Activated CD4-positive, alpha-beta memory T cell treated with anti-CD3 and anti-CD28 coated beads for 36 hours (primary cell): ENCODE results near the gene RPTOR. TPM values are rescaled to one million over a fixed set of nuclear protein-coding genes. Genes with fewer than 3 reads are reported as not detected.

Source experiments
- CTCF ChIA-PET: fragments of 350-600 bp; sonication (Branson Sonifier 250); formaldehyde crosslinking; loops from one replicate; lab custom pipeline; 2021; ENCODE audit warnings: antibody characterized with exemption, inconsistent platforms; lab: Charles Lee
- POLR2A ChIA-PET: fragments of 350-600 bp; sonication (Branson Sonifier 250); formaldehyde crosslinking; loops from one replicate; lab custom pipeline; 2021; ENCODE audit warnings: antibody characterized with exemption; lab: Charles Lee
- DNase-seq: peaks from one replicate; pipeline ENCODE4 v3.0.0-alpha.2; 2020
- H3K27ac Mint-ChIP-seq: one replicate; pipeline ENCODE4 v1.8.0; 2021; ENCODE audit warnings: mixed read lengths
- H3K27me3 Mint-ChIP-seq: one replicate; pipeline ENCODE4 v1.8.0; 2021; ENCODE audit warnings: mixed read lengths
- H3K36me3 Mint-ChIP-seq: one replicate; pipeline ENCODE4 v1.8.0; 2021; ENCODE audit warnings: mixed read lengths
- H3K4me1 Mint-ChIP-seq: one replicate; pipeline ENCODE4 v1.8.0; 2021; ENCODE audit warnings: low read depth, mixed read lengths
- H3K4me3 Mint-ChIP-seq: one replicate; pipeline ENCODE4 v1.8.0; 2021; ENCODE audit warnings: mild to moderate bottlenecking, mixed read lengths
- H3K9me3 Mint-ChIP-seq: one replicate; pipeline ENCODE4 v1.8.0; 2021; ENCODE audit warnings: mixed read lengths
- intact Hi-C: fragments of 100-400 bp; cut with micrococcal nuclease; formaldehyde crosslinking; loops from one replicate; pipeline ENCODE4 v1.15.1; 2023
- total RNA-seq, 2 experiments: library from RNA; stranded (reverse); gene quantifications; one replicate each; pipeline ENCODE4 v1.2.3, GENCODE V29; 2021

Gene RPTOR
- total RNA-seq, 2 experiments from 2014 or later: 41.5 to 47.9 TPM

DNA sequence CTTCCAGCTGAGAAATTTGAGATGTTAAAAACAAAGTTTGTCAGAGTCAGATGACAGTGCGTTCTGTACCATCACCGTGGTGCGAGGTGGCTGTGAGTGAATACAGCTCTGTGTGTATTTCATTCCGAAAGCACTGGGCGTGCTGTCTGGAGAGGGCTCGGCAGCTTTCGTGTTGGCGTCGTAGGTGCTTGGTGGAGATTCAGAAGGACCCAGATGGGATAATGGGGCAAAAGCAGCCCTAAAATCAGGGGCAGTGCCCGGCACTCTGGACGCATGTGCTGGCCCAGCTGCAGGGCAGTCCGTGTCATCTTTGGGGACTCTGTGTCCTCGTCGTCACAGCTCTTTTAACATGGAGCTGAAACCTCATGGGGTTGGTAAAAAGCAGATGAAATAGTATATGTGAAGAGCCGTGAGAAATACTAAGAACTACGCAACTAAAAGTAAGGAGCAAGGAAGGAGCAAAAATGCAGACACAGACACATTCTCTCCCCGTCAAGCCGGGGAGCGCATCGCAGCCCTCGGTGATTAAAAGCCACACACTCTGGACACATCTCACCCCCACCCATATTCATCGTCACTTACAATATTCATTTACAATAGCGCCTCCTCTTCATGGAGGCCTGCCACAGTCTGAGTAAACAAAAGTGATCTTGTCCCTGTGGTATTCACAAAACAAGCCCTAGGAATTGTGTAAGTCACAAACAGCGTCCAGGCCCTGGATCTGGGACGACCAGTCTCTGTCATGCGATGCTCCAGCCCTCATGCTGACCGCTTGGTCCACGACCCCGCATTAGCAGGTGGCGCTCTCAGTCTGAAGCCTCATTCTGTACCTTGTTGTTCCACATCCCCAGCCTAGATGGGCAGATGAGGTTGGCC lies 206.7 kb downstream of the RPTOR start:
- Mint-ChIP-seq H3K4me1 (peaks cover 12% of the 10 kb centered on the region), H3K36me3 (peaks cover 22% of the 10 kb centered on the region), H3K27me3 (no peaks in the 10 kb centered on the region), H3K4me3 (no peak overlapping the region), H3K27ac (no peak overlapping the region), H3K9me3 (no peaks in the 10 kb centered on the region)
- intact Hi-C loops: no loop called here
- ChIA-PET CTCF (interaction anchor here (1.1 kb wide), 1 partner anchor 13 kb away, joined by 3 read pairs; no protein-coding TSS in a partner anchor), POLR2A (no interaction called here)
- DNase-seq: no peak

DNA sequence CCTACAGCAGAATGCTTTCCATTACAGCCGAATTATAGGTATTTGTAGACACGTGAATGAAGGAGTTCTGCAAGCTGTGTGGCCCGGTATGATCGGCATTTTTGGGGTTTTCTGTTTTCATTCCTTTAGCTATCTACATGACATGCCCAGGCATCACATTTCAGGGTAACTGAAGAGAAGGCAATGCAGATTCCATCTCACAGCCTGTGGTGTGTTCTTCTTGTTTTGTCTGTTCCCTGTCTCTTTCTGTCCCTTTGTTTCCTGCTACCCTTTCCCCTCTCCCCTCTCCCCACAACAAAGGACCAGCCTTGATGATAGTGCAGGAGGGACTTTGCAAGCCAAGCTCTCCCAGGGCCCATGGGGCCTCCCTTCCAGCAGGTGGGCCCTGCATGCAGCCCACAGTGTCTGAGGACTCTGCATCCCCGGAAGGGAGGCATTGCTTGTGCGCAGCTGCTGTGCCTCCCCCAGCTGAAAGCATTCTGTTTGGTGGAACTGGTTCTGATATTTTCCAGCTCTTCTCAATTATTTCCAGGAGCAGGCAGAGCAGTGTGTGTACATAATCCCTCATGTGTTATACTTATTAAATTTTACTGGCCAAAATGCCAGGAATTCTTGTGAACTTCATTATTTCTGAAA lies 207.4 kb downstream of the RPTOR start:
- peaks cover 28% of the 10 kb centered on the region for H3K36me3 Mint-ChIP-seq
- H3K27me3 Mint-ChIP-seq: no peaks in the 10 kb centered on the region
- DNase-seq: no peak
- intact Hi-C loops: no loop called here
- ChIA-PET CTCF (no interaction called here), POLR2A (no interaction called here)
- H3K27ac Mint-ChIP-seq: no peak overlapping the region
- no peaks in the 10 kb centered on the region for H3K9me3 Mint-ChIP-seq
- H3K4me1 Mint-ChIP-seq: peaks cover 9% of the 10 kb centered on the region
- H3K4me3 Mint-ChIP-seq: no peak overlapping the region

DNA sequence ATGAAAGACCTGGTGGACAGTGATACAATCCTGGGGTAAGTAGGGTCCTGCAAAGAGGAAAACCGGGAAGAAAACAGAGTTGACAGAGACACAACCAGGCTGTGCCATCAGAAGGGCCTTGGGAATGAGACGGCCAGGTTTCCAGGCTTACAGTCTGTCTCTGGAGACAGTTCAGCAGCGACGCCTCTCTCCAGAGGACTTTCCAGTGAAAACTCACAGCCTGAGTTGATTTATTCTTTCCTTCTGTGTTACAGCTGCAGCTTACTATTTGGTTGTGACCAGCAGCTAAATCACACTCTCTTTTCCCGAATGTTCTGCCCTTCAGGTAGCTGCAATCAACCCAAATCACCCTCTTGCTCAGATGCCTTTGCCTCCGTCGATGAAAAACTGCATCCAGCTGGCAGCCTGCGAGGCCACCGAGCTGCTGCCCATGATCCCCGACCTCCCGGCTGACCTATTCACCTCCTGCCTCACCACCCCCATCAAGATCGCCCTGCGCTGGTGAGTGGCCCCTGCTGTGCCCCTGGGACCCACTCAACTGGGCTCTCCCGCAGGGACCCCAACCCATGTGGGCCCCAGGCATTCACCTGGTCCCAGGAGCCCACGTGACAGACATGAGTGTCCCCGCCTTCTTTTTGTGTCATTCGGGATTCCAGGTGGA lies 209.2 kb downstream of the RPTOR start:
- ChIA-PET CTCF (no interaction called here), POLR2A (no interaction called here)
- peaks cover 27% of the 10 kb centered on the region for H3K36me3 Mint-ChIP-seq
- H3K27ac Mint-ChIP-seq: no peak overlapping the region
- H3K4me3 Mint-ChIP-seq: no peak overlapping the region
- H3K4me1 Mint-ChIP-seq: peaks cover 21% of the 10 kb centered on the region
- intact Hi-C loops: no loop called here
- no peaks in the 10 kb centered on the region for H3K9me3 Mint-ChIP-seq
- DNase-seq: no peak
- no peaks in the 10 kb centered on the region for H3K27me3 Mint-ChIP-seq

DNA sequence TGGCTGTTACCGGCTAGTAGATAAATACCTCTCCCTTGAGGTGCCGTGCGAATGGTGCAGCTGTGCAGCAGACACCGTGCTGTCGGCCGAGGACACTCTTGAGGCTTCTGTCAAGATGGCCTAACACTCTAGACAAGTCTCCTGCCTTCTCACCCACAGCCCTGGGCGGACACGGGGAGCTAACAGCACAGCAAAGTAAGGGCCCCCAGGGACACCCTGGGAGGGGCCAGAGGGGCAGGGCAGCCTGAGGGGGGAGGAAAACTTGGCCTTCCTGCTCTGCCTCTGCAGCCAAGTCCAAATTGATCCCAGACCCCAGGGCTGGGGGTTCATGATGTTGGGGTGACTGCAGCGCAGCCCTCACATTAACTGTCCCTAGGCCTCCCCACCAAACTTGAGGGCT lies 210.2 kb downstream of the RPTOR start:
- Mint-ChIP-seq H3K4me1 (peaks cover 31% of the 10 kb centered on the region), H3K27me3 (no peaks in the 10 kb centered on the region), H3K27ac (no peak overlapping the region), H3K4me3 (no peak overlapping the region), H3K9me3 (no peaks in the 10 kb centered on the region), H3K36me3 (peaks cover 27% of the 10 kb centered on the region)
- DNase-seq: no peak
- ChIA-PET POLR2A (no interaction called here), CTCF (no interaction called here)
- intact Hi-C loops: no loop called here

DNA sequence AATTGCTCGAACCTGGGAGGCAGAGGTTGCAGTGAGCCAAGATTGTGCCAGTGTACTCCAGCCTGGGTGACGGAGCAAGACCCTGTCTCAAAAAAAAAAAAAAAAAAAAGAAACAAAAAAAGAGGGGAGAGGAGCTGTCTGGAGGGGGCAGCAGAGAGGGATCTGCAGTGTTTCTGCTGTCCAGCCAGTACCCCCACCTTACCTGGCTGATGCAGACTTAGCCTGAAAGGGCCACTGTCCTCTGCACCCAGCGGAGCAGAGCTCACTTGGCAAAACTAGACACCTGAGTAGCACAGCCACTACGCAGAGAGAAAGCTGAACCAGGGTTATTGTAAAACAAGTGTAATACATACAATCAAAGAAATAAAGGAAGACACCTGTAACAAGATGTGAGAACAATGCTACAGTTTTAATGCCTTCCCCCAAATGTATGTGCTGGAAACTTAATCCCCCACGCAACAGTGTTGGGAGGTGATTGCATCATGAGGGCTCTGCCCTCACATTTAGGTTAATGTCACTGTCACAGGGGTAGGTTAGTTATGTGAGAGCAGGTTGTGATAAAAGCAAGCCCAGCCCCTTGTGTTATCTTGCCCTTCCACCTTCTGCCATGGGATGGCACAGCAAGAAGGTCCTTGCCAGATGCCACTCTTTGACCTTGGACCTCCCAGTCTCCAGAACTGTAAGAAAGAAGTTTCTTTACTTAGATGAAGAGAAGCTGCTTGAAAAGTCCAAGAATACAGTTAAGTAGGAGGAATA lies 211.2 kb downstream of the RPTOR start:
- CTCF ChIA-PET: interaction anchor here (0.8 kb wide), 2 partner anchors 57 to 143 kb away, joined by 4 read pairs; no protein-coding TSS in a partner anchor
- H3K36me3 Mint-ChIP-seq: peaks cover 27% of the 10 kb centered on the region

DNA sequence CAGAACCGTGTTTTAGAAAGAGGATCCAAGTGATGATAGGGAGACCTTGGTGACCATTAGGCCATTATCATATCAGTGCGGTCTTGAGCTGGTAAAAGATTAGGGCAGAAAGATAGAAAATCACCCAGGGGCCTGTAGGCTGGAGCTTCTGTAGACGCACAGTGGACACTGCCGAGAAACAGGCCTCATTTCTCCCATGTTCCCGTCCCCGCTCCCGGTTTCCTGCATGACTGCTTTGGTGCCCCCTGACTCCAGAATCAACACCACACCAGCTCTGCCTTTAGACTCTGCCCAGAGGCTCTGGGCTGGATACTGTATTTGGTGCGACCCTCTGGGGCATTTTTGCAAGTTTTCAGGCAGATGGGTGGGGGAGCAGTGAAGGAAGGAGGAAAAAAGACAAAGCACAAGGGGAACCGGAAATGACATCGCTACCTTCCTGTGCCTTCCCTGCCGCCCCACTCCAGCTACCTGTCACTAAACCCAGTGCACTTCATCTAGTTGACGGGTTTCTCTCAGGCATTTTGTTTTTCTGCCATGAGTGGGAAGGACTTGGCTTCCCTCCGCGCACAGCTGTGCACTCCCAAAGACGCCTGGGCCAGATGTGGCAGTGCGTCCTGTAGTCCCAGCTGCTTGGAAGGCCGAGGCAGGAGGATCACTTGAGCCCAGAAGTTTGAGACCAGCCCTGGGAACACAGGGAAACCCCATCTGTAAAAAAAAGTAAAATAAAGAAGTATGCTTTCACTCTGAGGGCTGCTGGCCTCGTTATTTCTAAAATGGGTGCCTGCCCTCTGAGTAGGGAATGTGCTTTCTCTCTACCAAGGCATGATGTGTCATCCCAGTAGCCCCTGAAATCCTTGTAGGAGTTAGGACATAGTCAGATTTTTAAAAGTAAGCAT lies 214.1 kb downstream of the RPTOR start:
- Mint-ChIP-seq H3K9me3 (no peaks in the 10 kb centered on the region), H3K4me1 (peaks cover 60% of the 10 kb centered on the region), H3K4me3 (no peak overlapping the region), H3K27me3 (no peaks in the 10 kb centered on the region), H3K36me3 (peaks cover 28% of the 10 kb centered on the region), H3K27ac (peak overlapping the region; percentile 86)
- intact Hi-C loops: no loop called here
- CTCF ChIA-PET: interaction anchor here (0.6 to 1.6 kb wide), 4 partner anchors 9 to 183 kb away, joined by 3 to 4 read pairs (median 3); no protein-coding TSS in a partner anchor
- DNase-seq: peak; percentile 36
- POLR2A ChIA-PET: no interaction called here

More for the DNA sequence above, 211.2 kb downstream of the RPTOR start:
- Mint-ChIP-seq H3K27ac (no peak overlapping the region), H3K4me3 (no peak overlapping the region), H3K9me3 (no peaks in the 10 kb centered on the region), H3K4me1 (peaks cover 37% of the 10 kb centered on the region), H3K27me3 (no peaks in the 10 kb centered on the region)
- POLR2A ChIA-PET: no interaction called here
- intact Hi-C loops: no loop called here
- no peak for DNase-seq

DNA sequence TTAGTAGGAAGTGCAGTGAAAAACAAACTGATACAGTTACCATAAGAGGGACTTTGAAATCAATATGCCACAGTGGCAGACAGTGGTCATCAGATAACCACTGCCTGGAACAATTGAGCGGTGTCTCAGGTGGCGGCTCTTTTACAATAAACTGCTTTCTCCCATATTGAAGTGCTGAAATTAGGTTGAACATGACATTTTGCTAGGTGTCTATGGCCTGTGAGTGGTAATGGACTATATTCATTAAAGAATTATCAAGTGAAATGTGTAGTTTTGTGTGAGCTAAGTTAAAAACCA lies 214.7 kb downstream of the RPTOR start:
- intact Hi-C loops: no loop called here
- no peak overlapping the region for H3K4me3 Mint-ChIP-seq
- H3K36me3 Mint-ChIP-seq: peaks cover 23% of the 10 kb centered on the region
- H3K27me3 Mint-ChIP-seq: no peaks in the 10 kb centered on the region
- DNase-seq: peak; percentile 71
- no peaks in the 10 kb centered on the region for H3K9me3 Mint-ChIP-seq
- peak overlapping the region; percentile 86 for H3K27ac Mint-ChIP-seq
- ChIA-PET POLR2A (no interaction called here), CTCF (interaction anchor here (1.6 kb wide), 1 partner anchor 184 kb away, joined by 4 read pairs; no protein-coding TSS in a partner anchor)
- peaks cover 60% of the 10 kb centered on the region for H3K4me1 Mint-ChIP-seq

DNA sequence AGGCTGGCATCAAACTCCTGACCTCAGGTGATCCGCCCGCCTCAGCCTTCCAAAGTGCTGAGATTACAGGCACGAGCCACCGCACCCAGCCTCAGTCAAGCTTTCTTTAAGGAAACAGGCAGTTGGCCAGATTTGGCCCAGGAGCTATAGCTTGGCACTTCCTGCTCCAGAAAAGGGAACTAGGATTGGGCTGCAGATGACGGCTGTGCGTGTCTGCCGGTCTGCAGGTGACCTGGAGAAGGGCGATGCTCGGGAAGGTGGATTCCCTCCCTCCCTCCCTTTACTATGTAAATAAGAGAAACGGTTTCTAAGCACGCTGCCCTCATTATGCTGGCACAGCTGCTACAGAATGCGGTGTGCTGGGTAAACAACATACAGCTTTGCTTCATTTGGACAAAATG lies 215.9 kb downstream of the RPTOR start:
- no peak overlapping the region for H3K4me3 Mint-ChIP-seq
- POLR2A ChIA-PET: no interaction called here
- CTCF ChIA-PET: interaction anchor here (0.8 to 1.2 kb wide), 2 partner anchors 96 to 185 kb away, joined by 3 read pairs; no protein-coding TSS in a partner anchor

DNA sequence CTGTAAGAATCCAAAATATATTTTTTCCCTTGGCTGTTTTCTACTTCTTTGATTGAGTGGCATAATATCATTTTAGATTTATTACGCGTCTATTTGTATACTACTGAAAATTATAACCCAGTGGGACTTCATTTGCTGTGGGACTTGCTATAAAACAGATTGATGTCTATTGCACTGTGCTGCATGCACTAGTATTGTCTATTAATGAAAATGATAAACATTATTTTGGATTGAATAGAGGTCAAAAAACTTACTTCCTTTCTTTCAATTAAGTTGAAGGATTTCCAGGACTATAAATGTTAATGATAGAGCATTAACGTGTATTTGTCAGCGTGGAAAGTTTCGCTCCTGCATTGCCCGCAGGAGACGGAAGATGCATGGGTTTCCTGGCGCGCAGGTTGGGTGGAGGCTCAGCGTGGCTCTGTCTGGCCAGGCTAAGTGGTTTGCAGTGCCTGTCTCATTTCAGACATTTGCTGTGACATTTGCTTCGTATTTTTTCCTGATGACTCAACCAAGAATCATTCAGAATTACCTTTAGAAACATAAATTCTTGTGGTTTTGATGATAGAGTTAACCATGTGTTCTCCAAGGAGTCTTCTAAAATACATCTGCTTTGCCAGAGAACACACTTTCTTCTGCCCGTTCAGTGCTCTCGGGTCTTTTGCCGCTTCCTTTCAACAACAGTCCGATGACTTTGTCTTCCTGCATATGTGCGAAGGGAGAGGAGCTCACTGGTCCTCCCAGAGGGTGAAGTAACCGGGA lies 216.7 kb downstream of the RPTOR start:
- intact Hi-C loops: loop anchor here (1.0 kb wide), 5 partner anchors 19 to 130 kb away; no protein-coding TSS in a partner anchor
- H3K4me1 Mint-ChIP-seq: peaks cover 73% of the 10 kb centered on the region
- ChIA-PET CTCF (interaction anchor here (0.9 to 1.2 kb wide), 3 partner anchors 72 to 185 kb away, joined by 3 read pairs; no protein-coding TSS in a partner anchor), POLR2A (interaction anchor here (1.2 to 1.3 kb wide), 2 partner anchors 14 to 131 kb away, joined by 4 to 5 read pairs; no protein-coding TSS in a partner anchor)
- peak overlapping the region; percentile 96 for H3K27ac Mint-ChIP-seq
- H3K4me3 Mint-ChIP-seq: peak overlapping the region; percentile 68
- H3K9me3 Mint-ChIP-seq: no peaks in the 10 kb centered on the region
- peak; percentile 86 for DNase-seq
- H3K27me3 Mint-ChIP-seq: no peaks in the 10 kb centered on the region
- peaks cover 13% of the 10 kb centered on the region for H3K36me3 Mint-ChIP-seq

More for the DNA sequence above, 215.9 kb downstream of the RPTOR start:
- DNase-seq: no peak
- Mint-ChIP-seq H3K36me3 (peaks cover 18% of the 10 kb centered on the region), H3K9me3 (no peaks in the 10 kb centered on the region), H3K27me3 (no peaks in the 10 kb centered on the region), H3K4me1 (peaks cover 69% of the 10 kb centered on the region), H3K27ac (peak overlapping the region; percentile 96)
- intact Hi-C loops: no loop called here

DNA sequence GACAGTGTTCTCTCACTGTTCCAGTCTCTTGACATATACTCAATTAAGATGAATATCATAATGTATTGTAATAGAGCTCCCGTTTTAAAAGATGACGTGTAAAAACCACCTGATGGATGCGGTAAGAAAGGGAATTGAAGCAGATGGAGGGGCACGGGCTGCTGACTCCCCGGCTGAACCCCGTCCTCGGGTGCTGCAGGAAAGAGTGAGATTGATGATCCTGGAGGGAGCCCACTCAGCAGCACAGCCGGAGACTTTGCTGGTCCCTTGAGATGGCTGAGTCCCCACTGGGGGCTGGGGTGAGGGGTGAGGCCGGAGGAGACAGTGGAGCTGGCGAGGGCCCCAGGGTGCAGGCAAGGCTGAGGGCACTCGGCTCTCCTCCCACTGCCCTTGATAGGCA lies 217.4 kb downstream of the RPTOR start:
- no peak for DNase-seq
- intact Hi-C loops: no loop called here
- Mint-ChIP-seq H3K9me3 (no peaks in the 10 kb centered on the region), H3K36me3 (peaks cover 7% of the 10 kb centered on the region), H3K4me3 (peak overlapping the region; percentile 68), H3K4me1 (peaks cover 79% of the 10 kb centered on the region), H3K27ac (peak overlapping the region; percentile 96), H3K27me3 (no peaks in the 10 kb centered on the region)
- ChIA-PET POLR2A (interaction anchor here (1.0 to 1.7 kb wide), 4 partner anchors 13 to 130 kb away, joined by 3 to 5 read pairs (median 4); no protein-coding TSS in a partner anchor), CTCF (interaction anchor here (0.9 to 2.0 kb wide), 4 partner anchors 50 to 137 kb away, joined by 3 to 11 read pairs (median 4); no protein-coding TSS in a partner anchor)
